IMR-90 (cell line): Measurements from ENCODE around the gene NSF. TPM values are rescaled to one million over a fixed set of nuclear protein-coding genes. Genes with fewer than 3 reads are reported as not detected.

Experiments used
- ATAC-seq: fragments of 200-7000 bp; cut with Tn5 transposase; 2 replicates; pipeline ENCODE4 v1.9.1; 2020; ENCODE audit warnings: low read depth, mild to moderate bottlenecking, moderate library complexity
- BruUV-seq: library from RNA; stranded (reverse); fragments of 400-500 nt; replicated peaks from 2 replicates; lab custom pipeline; 2021; lab: Mats Ljungman, UMichigan
- CTCF ChIA-PET: fragments of 300-600 bp; formaldehyde crosslinking; extraction: SDS; loops from one replicate; lab custom pipeline; 2021; ENCODE audit warnings: antibody characterized with exemption; lab: Yijun Ruan, JAX
- POLR2A ChIA-PET: fragments of 300-600 bp; sonication (Branson Sonifier 250); formaldehyde crosslinking; loops from one replicate; lab custom pipeline; 2022; ENCODE audit warnings: antibody characterized with exemption; ENCODE audit not compliant: unreplicated experiment; lab: Charles Lee
- DNase-seq: peaks from one replicate; pipeline ENCODE4 v3.0.0; 2013
- H2AFZ ChIP-seq: replicated peaks from 2 replicates; pipeline ENCODE3; 2013; ENCODE audit warnings: low read length, mild to moderate bottlenecking; ENCODE audit not compliant: poor library complexity
- H2AK5ac ChIP-seq: 2 replicates; pipeline ENCODE4 v1.6.1; 2013; ENCODE audit warnings: low read depth, low read length, inconsistent platforms
- H2AK9ac ChIP-seq: replicated peaks from 2 replicates; pipeline ENCODE3; 2013; ENCODE audit warnings: mild to moderate bottlenecking, low read depth, low read length, moderate library complexity; ENCODE audit not compliant: poor library complexity
- H2BK120ac ChIP-seq: 2 replicates; pipeline ENCODE4 v1.6.1; 2013; ENCODE audit warnings: low read depth, low read length, inconsistent platforms
- H2BK15ac ChIP-seq: 3 replicates; pipeline ENCODE4 v1.6.1; 2013; ENCODE audit warnings: low read depth, low read length, inconsistent platforms
- H2BK20ac ChIP-seq: 2 replicates; pipeline ENCODE4 v1.6.1; 2013; ENCODE audit warnings: low read depth, mild to moderate bottlenecking, inconsistent platforms, low read length, moderate library complexity
- H2BK5ac ChIP-seq: 2 replicates; pipeline ENCODE4 v1.6.1; 2013; ENCODE audit warnings: mild to moderate bottlenecking, low read depth, low read length, inconsistent platforms; ENCODE audit not compliant: poor library complexity, severe bottlenecking
- H3K14ac ChIP-seq: replicated peaks from 2 replicates; pipeline ENCODE4 v1.6.1; 2013; ENCODE audit warnings: low read depth, low read length, inconsistent platforms
- H3K18ac ChIP-seq: 2 replicates; pipeline ENCODE4 v1.6.1; 2013; ENCODE audit warnings: low read depth, low read length, control low read depth
- H3K23ac ChIP-seq: 2 replicates; pipeline ENCODE4 v1.6.1; 2013; ENCODE audit warnings: low read depth, low read length, inconsistent platforms
- H3K27ac ChIP-seq: 2 replicates; pipeline ENCODE4 v1.5.1; 2013; ENCODE audit warnings: mild to moderate bottlenecking, control low read depth, low read length; ENCODE audit not compliant: insufficient read depth
- H3K27me3 ChIP-seq: 2 replicates; pipeline ENCODE4 v1.6.1; 2013; ENCODE audit warnings: low read length; ENCODE audit not compliant: control insufficient read depth, insufficient read depth
- H3K36me3 ChIP-seq: 2 replicates; pipeline ENCODE4 v1.6.1; 2013; ENCODE audit warnings: low read length, mixed read lengths; ENCODE audit not compliant: control insufficient read depth, insufficient read depth
- H3K4ac ChIP-seq: 2 replicates; pipeline ENCODE4 v1.6.1; 2013; ENCODE audit warnings: low read depth, low read length, inconsistent platforms
- H3K4me1 ChIP-seq: 2 replicates; pipeline ENCODE4 v1.6.1; 2013; ENCODE audit warnings: low read length, mixed read lengths; ENCODE audit not compliant: control insufficient read depth, insufficient read depth
- H3K4me2 ChIP-seq: 2 replicates; pipeline ENCODE4 v1.6.1; 2013; ENCODE audit warnings: low read depth, mild to moderate bottlenecking, control low read depth, low read length, moderate library complexity
- H3K4me3 ChIP-seq: 2 replicates; pipeline ENCODE4 v1.5.1; 2013; ENCODE audit warnings: low read depth, mild to moderate bottlenecking, control low read depth, low read length, moderate library complexity; ENCODE audit not compliant: insufficient read depth
- H3K56ac ChIP-seq: 2 replicates; pipeline ENCODE4 v1.6.1; 2013; ENCODE audit warnings: low read length, inconsistent platforms; ENCODE audit not compliant: insufficient read depth; ENCODE audit errors: extremely low read depth
- H3K79me1 ChIP-seq, 2 experiments: 2 replicates each; pipeline ENCODE4 v1.6.1; 2013; ENCODE audit warnings: low read length in 2 of 2, inconsistent platforms in 1 of 2, low read depth in 1 of 2
- H3K9ac ChIP-seq: 2 replicates; pipeline ENCODE4 v1.6.1; 2013; ENCODE audit warnings: low read depth, low read length, control low read depth
- H3K9me1 ChIP-seq: 2 replicates; pipeline ENCODE4 v1.6.1; 2013; ENCODE audit warnings: low read length, inconsistent platforms; ENCODE audit not compliant: insufficient read depth
- H3K9me3 ChIP-seq: 2 replicates; pipeline ENCODE4 v1.6.1; 2013; ENCODE audit warnings: low read length; ENCODE audit not compliant: control insufficient read depth, insufficient read depth
- H4K20me1 ChIP-seq: 2 replicates; pipeline ENCODE4 v1.6.1; 2013; ENCODE audit warnings: low read length, inconsistent platforms; ENCODE audit not compliant: insufficient read depth
- H4K5ac ChIP-seq: 2 replicates; pipeline ENCODE4 v1.6.1; 2013; ENCODE audit warnings: mild to moderate bottlenecking, low read depth, low read length, control low read depth
- H4K8ac ChIP-seq, 2 experiments: 2 replicates each; pipeline ENCODE4 v1.6.1; 2013; ENCODE audit warnings: low read depth in 2 of 2, low read length in 2 of 2, control low read depth in 1 of 2, inconsistent platforms in 1 of 2
- H4K91ac ChIP-seq: 2 replicates; pipeline ENCODE4 v1.6.1; 2013; ENCODE audit warnings: low read depth, low read length, inconsistent platforms; ENCODE audit not compliant: insufficient read depth
- NFE2L2 ChIP-seq: fragments of 150-350 bp; IDR thresholded peaks from 2 replicates; pipeline ENCODE4 v1.6.1; 2016; ENCODE audit warnings: low read depth, mild to moderate bottlenecking, low read length
- USF2 ChIP-seq: fragments of 150-350 bp; IDR thresholded peaks from 2 replicates; pipeline ENCODE4 v1.6.1; 2017; ENCODE audit warnings: mild to moderate bottlenecking, antibody characterized with exemption, low read length, low read depth
- WGBS, 2 experiments: methylation state at CpG; one replicate each; pipeline versions ENCODE4 v1.1.5 to v1.1.7; 2013; ENCODE audit warnings: missing lambda C conversion rate in 2 of 2; ENCODE audit not compliant: insufficient read length in 1 of 2; ENCODE audit errors: extremely low coverage in 2 of 2; 5-methylcytosine and 5-hydroxymethylcytosine counted together
- dilution Hi-C: fragments of 300-500 bp; cut with HindIII; formaldehyde crosslinking; loops from one replicate; pipeline ENCODE4 v1.14.3; 2018; ENCODE audit warnings: low sequenced_read_pairs; ENCODE audit not compliant: unreplicated experiment
- in situ Hi-C: fragments of 300-500 bp; cut with MboI; formaldehyde crosslinking; loops from 3 replicates; pipeline ENCODE4 v1.14.3; 2019; ENCODE audit warnings: low sequenced_read_pairs, inconsistent platforms, mixed read lengths
- intact Hi-C: fragments of 100-400 bp; cut with micrococcal nuclease; formaldehyde crosslinking; loops from 2 replicates; pipeline ENCODE4 v1.10.0; 2022
- polyA plus RNA-seq, 3 experiments: library from polyadenylated mRNA; depleted of rRNA; stranded (reverse); fragments of >200 nt; gene quantifications; 2 replicates each; pipeline ENCODE4 v1.2.3, GENCODE V29; 2012; ENCODE audit warnings: low replicate concordance in 1 of 3
- total RNA-seq: library from RNA; depleted of rRNA; stranded (reverse); fragments of >200 nt; gene quantifications from 2 replicates; pipeline ENCODE4 v1.2.3, GENCODE V29; 2012

NSF gene
- total and polyA plus RNA-seq, 2 of the 4 experiments (the other 2 are of a cell fraction): 38.9 to 110 TPM

GRCh38 chr17:46776298-46777005 lies 186.0 kb downstream of the NSF start:
- 0 out of 2 replicates have a peak, but pooled peaks cover 2% of the 10 kb centered on the region for H3K9me1 ChIP-seq
- DNase-seq (no peak), ATAC-seq (no peak)
- H3K4me3 ChIP-seq: no peak overlapping the region
- no peak overlapping the region for H3K4me2 ChIP-seq
- no peak overlapping the region for H3K14ac ChIP-seq
- H3K23ac ChIP-seq: no peak overlapping the region
- in situ Hi-C loops: no loop called here
- H3K4me1 ChIP-seq: no peaks in the 10 kb centered on the region; the same call in 1 of the 2 replicates
- no peaks in the 10 kb centered on the region for H3K9me3 ChIP-seq
- TF ChIP-seq NFE2L2 (no peak), USF2 (no peak)
- H3K27me3 ChIP-seq: peaks cover 3% of the 10 kb centered on the region; the same call in 1 of the 2 replicates
- no peaks in the 10 kb centered on the region for H4K20me1 ChIP-seq
- H4K91ac ChIP-seq: no peak overlapping the region
- H4K8ac ChIP-seq: no peak overlapping the region
- H3K4ac ChIP-seq: no peak overlapping the region
- BruUV-seq: no TSS peak
- WGBS, 2 experiments: 80% methylated on average over 1 of the region's 12 CpGs; no CpG with 5 or more reads in 1 of the 2 experiments
- H2BK120ac ChIP-seq: no peak overlapping the region
- no peak overlapping the region for H3K56ac ChIP-seq
- H2BK15ac ChIP-seq: no peak overlapping the region
- no peak overlapping the region for H2AK5ac ChIP-seq
- no peak overlapping the region for H2AK9ac ChIP-seq
- intact Hi-C loops: no loop called here
- no peak overlapping the region for H2BK20ac ChIP-seq
- H3K36me3 ChIP-seq: no peaks in the 10 kb centered on the region
- no peak overlapping the region for H3K27ac ChIP-seq
- H2BK5ac ChIP-seq: no peak overlapping the region
- no peaks in the 10 kb centered on the region for H3K79me1 ChIP-seq
- ChIA-PET POLR2A (no interaction called here), CTCF (no interaction called here)
- dilution Hi-C loops: no loop called here
- H2AFZ ChIP-seq: no peak overlapping the region
- no peak overlapping the region for H3K18ac ChIP-seq
- H3K9ac ChIP-seq: no peak overlapping the region
- no peak overlapping the region for H4K5ac ChIP-seq
